Measurements from ENCODE around the gene EGFR.

Gene EGFR

GRCh38 chr7:55131142-55131929 is 112.5 kb downstream of the EGFR start:
- H3K27ac ChIP-seq (ENCODE audit: low read depth, low read length), result no peak overlapping the region
- no peaks in the 10 kb centered on the region for H3K36me3 ChIP-seq (ENCODE audit: control insufficient read depth, insufficient read depth, low read length)
- H3K4me1 ChIP-seq (ENCODE audit: control insufficient read depth, insufficient read depth, low read length), result peaks cover 40% of the 10 kb centered on the region
- no peak overlapping the region for H3K4me3 ChIP-seq (ENCODE audit: low read depth, low read length)
- H3K9me3 ChIP-seq (ENCODE audit: control insufficient read depth, insufficient read depth, low read depth, low read length), result no peaks in the 10 kb centered on the region
- H3K27me3 ChIP-seq (ENCODE audit: control insufficient read depth, insufficient read depth, low read length), result no peaks in the 10 kb centered on the region
- no peak overlapping the region for H3K9ac ChIP-seq (ENCODE audit: low read length)

- H3K9ac ChIP-seq (ENCODE audit: low read length), result no peak overlapping the region
Observed at GRCh38 chr7:55132550-55132889, 113.7 kb downstream of the EGFR start.

GRCh38 chr7:55132890-55133551 is 114.2 kb downstream of the EGFR start:
- Histone ChIP-seq H3K27ac (ENCODE audit: low read depth, low read length) (no peak overlapping the region), H3K27me3 (ENCODE audit: control insufficient read depth, insufficient read depth, low read length) (no peaks in the 10 kb centered on the region), H3K4me1 (ENCODE audit: control insufficient read depth, insufficient read depth, low read length) (peaks cover 40% of the 10 kb centered on the region)

More at GRCh38 chr7:55132550-55132889, 113.7 kb downstream of the EGFR start:
- no peak overlapping the region for H3K27ac ChIP-seq (ENCODE audit: low read depth, low read length)
- peaks cover 40% of the 10 kb centered on the region for H3K4me1 ChIP-seq (ENCODE audit: control insufficient read depth, insufficient read depth, low read length)
- no peaks in the 10 kb centered on the region for H3K27me3 ChIP-seq (ENCODE audit: control insufficient read depth, insufficient read depth, low read length)
- H3K36me3 ChIP-seq (ENCODE audit: control insufficient read depth, insufficient read depth, low read length), result no peaks in the 10 kb centered on the region
- no peaks in the 10 kb centered on the region for H3K9me3 ChIP-seq (ENCODE audit: control insufficient read depth, insufficient read depth, low read depth, low read length)
- no peak overlapping the region for H3K4me3 ChIP-seq (ENCODE audit: low read depth, low read length)

GRCh38 chr7:55133630-55134358 is 115.0 kb downstream of the EGFR start:
- Histone ChIP-seq H3K27ac (ENCODE audit: low read depth, low read length) (no peak overlapping the region), H3K4me3 (ENCODE audit: low read depth, low read length) (no peak overlapping the region), H3K4me1 (ENCODE audit: control insufficient read depth, insufficient read depth, low read length) (peaks cover 38% of the 10 kb centered on the region), H3K27me3 (ENCODE audit: control insufficient read depth, insufficient read depth, low read length) (no peaks in the 10 kb centered on the region), H3K9me3 (ENCODE audit: control insufficient read depth, insufficient read depth, low read depth, low read length) (peaks cover 2% of the 10 kb centered on the region; the same call in 1 of the 2 replicates), H3K36me3 (ENCODE audit: control insufficient read depth, insufficient read depth, low read length) (no peaks in the 10 kb centered on the region), H3K9ac (ENCODE audit: low read length) (no peak overlapping the region)

More at GRCh38 chr7:55132890-55133551, 114.2 kb downstream of the EGFR start:
- Histone ChIP-seq H3K9ac (ENCODE audit: low read length) (no peak overlapping the region), H3K9me3 (ENCODE audit: control insufficient read depth, insufficient read depth, low read depth, low read length) (no peaks in the 10 kb centered on the region), H3K4me3 (ENCODE audit: low read depth, low read length) (no peak overlapping the region), H3K36me3 (ENCODE audit: control insufficient read depth, insufficient read depth, low read length) (no peaks in the 10 kb centered on the region)

- Histone ChIP-seq H3K4me1 (ENCODE audit: control insufficient read depth, insufficient read depth, low read length) (peaks cover 32% of the 10 kb centered on the region), H3K27me3 (ENCODE audit: control insufficient read depth, insufficient read depth, low read length) (no peaks in the 10 kb centered on the region), H3K27ac (ENCODE audit: low read depth, low read length) (no peak overlapping the region), H3K9me3 (ENCODE audit: control insufficient read depth, insufficient read depth, low read depth, low read length) (peaks cover 4% of the 10 kb centered on the region; the same call in 1 of the 2 replicates), H3K36me3 (ENCODE audit: control insufficient read depth, insufficient read depth, low read length) (no peaks in the 10 kb centered on the region), H3K9ac (ENCODE audit: low read length) (no peak overlapping the region), H3K4me3 (ENCODE audit: low read depth, low read length) (no peak overlapping the region)
Observed at GRCh38 chr7:55134359-55134725, 115.5 kb downstream of the EGFR start.

DNA sequence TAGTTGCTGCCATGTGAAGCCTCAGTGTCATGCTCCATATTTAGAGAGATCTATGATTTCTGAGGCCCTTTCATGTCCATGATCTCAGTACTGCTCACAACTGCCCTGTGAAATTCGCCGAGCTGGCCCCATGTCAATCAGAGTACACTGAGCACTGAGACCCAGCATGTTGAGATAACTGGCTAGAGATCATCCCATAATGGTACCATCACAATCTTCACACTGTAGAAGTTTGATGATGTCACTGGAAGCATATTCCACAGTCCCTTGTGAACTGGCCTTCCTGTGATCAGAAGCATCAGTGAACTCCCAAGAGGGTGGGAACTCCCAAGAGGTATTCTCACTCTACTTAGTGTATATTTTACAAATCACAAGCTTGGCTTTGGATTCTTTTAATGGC is 116.0 kb downstream of the EGFR start:
- Histone ChIP-seq H3K4me1 (ENCODE audit: control insufficient read depth, insufficient read depth, low read length) (peaks cover 28% of the 10 kb centered on the region), H3K27me3 (ENCODE audit: control insufficient read depth, insufficient read depth, low read length) (no peaks in the 10 kb centered on the region), H3K9ac (ENCODE audit: low read length) (no peak overlapping the region), H3K36me3 (ENCODE audit: control insufficient read depth, insufficient read depth, low read length) (no peaks in the 10 kb centered on the region), H3K9me3 (ENCODE audit: control insufficient read depth, insufficient read depth, low read depth, low read length) (peaks cover 4% of the 10 kb centered on the region; the same call in 1 of the 2 replicates), H3K4me3 (ENCODE audit: low read depth, low read length) (no peak overlapping the region), H3K27ac (ENCODE audit: low read depth, low read length) (no peak overlapping the region)

GRCh38 chr7:55135462-55135861 is 116.6 kb downstream of the EGFR start:
- H3K9ac ChIP-seq (ENCODE audit: low read length), result no peak overlapping the region
- H3K4me1 ChIP-seq (ENCODE audit: control insufficient read depth, insufficient read depth, low read length), result peaks cover 21% of the 10 kb centered on the region
- no peaks in the 10 kb centered on the region for H3K27me3 ChIP-seq (ENCODE audit: control insufficient read depth, insufficient read depth, low read length)
- no peak overlapping the region for H3K27ac ChIP-seq (ENCODE audit: low read depth, low read length)
- peaks cover 4% of the 10 kb centered on the region; the same call in 1 of the 2 replicates for H3K9me3 ChIP-seq (ENCODE audit: control insufficient read depth, insufficient read depth, low read depth, low read length)
- no peaks in the 10 kb centered on the region for H3K36me3 ChIP-seq (ENCODE audit: control insufficient read depth, insufficient read depth, low read length)
- no peak overlapping the region for H3K4me3 ChIP-seq (ENCODE audit: low read depth, low read length)

DNA sequence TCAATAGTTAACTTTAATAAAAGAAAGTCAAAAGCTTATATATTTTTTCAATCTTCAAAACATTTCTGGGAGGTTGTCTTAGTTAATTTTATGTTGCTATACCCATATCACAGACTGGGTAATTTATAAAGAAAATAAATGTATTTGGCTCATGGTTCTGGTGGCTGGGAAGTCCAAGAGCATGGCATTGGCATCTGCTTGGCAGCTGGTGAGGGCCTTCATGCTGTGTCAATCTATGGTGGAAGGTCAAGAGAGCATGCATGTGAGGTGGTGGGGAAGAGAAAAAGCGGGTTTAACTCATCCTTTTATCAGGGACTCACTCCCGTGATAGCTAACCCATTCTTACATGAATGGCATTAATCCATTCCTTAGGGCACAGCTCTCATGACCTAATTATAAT is 119.8 kb downstream of the EGFR start:
- no peak overlapping the region for H3K9ac ChIP-seq (ENCODE audit: low read length)
- H3K27me3 ChIP-seq (ENCODE audit: control insufficient read depth, insufficient read depth, low read length), result no peaks in the 10 kb centered on the region
- no peaks in the 10 kb centered on the region for H3K36me3 ChIP-seq (ENCODE audit: control insufficient read depth, insufficient read depth, low read length)
- no peak overlapping the region for H3K27ac ChIP-seq (ENCODE audit: low read depth, low read length)
- peaks cover 2% of the 10 kb centered on the region for H3K4me1 ChIP-seq (ENCODE audit: control insufficient read depth, insufficient read depth, low read length)
- no peak overlapping the region for H3K4me3 ChIP-seq (ENCODE audit: low read depth, low read length)
- peaks cover 4% of the 10 kb centered on the region; the same call in 1 of the 2 replicates for H3K9me3 ChIP-seq (ENCODE audit: control insufficient read depth, insufficient read depth, low read depth, low read length)

DNA sequence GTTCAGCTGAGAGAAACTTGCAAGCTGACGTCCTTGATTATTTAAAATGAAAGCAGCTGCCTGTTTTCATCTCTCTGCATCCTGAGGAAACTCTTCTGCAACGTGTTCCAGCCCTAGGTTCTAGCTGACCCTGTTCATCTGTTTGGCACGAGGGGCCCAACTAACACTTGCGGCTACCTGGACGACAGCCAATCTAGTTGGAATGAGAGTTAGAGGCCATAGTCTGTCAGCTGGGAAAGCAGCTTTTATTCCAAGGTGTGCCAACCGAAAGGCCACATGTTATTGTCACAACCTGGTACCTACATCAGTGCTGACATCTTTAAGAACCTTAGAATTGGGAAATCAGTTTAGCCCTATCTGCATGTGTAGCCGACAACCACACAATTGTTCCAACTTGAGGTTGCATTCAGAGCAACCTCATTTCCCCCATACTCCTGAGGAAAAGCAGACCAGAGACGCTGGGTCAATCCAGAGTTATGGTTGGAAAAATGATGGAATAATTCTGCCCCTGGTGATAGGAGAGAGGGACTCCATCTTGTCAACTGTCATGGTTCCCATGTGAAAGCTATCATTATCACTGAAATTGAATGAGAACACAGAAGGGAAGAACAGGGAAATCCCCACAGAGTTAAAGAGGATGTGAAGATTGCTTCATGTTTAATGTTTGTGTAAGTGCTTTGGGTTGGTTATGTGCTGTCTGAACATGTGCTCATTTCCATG is 121.6 kb downstream of the EGFR start:
- H3K4me3 ChIP-seq (ENCODE audit: low read depth, low read length), result no peak overlapping the region

DNA sequence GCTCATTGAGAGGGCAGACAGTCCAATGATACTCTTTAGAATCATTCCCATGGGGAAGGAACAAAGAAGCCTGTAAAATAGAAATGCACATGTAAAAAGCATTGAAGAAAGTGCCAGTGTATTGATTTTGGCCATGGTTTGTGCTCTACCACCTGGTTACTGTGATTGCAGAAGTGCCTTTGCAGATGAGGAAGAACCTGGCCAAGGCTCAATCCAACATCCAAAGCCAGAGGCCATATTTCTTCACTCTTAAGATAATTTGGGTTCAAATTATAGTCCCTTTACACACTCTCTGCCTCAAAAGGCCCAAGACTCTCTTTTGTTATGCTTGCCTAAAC is 122.1 kb downstream of the EGFR start:
- Histone ChIP-seq H3K9ac (ENCODE audit: low read length) (no peak overlapping the region), H3K27me3 (ENCODE audit: control insufficient read depth, insufficient read depth, low read length) (no peaks in the 10 kb centered on the region), H3K36me3 (ENCODE audit: control insufficient read depth, insufficient read depth, low read length) (no peaks in the 10 kb centered on the region), H3K27ac (ENCODE audit: low read depth, low read length) (no peak overlapping the region), H3K4me1 (ENCODE audit: control insufficient read depth, insufficient read depth, low read length) (no peaks in the 10 kb centered on the region; the same call in 1 of the 2 replicates), H3K9me3 (ENCODE audit: control insufficient read depth, insufficient read depth, low read depth, low read length) (peaks cover 4% of the 10 kb centered on the region; the same call in 1 of the 2 replicates), H3K4me3 (ENCODE audit: low read depth, low read length) (no peak overlapping the region)

More for the DNA sequence above, 121.6 kb downstream of the EGFR start:
- no peaks in the 10 kb centered on the region; the same call in 1 of the 2 replicates for H3K4me1 ChIP-seq (ENCODE audit: control insufficient read depth, insufficient read depth, low read length)
- H3K27ac ChIP-seq (ENCODE audit: low read depth, low read length), result no peak overlapping the region
- H3K9me3 ChIP-seq (ENCODE audit: control insufficient read depth, insufficient read depth, low read depth, low read length), result peaks cover 4% of the 10 kb centered on the region; the same call in 1 of the 2 replicates
- H3K27me3 ChIP-seq (ENCODE audit: control insufficient read depth, insufficient read depth, low read length), result no peaks in the 10 kb centered on the region
- no peak overlapping the region for H3K9ac ChIP-seq (ENCODE audit: low read length)
- H3K36me3 ChIP-seq (ENCODE audit: control insufficient read depth, insufficient read depth, low read length), result no peaks in the 10 kb centered on the region

Data from HUES6 (cell line).